Liver (tissue), 9 donors: ENCODE results near the gene ITGA2. TPM values are rescaled to one million over a fixed set of nuclear protein-coding genes. Genes with fewer than 3 reads are reported as not detected.

Source experiments
- DNase-seq: peaks from one replicate; pipeline ENCODE4 v3.0.0-alpha.2; 2017; ENCODE audit warnings: low spot score
- H3K27ac ChIP-seq, 2 donors: one replicate each; pipeline ENCODE4 v1.7.0; 2013; ENCODE audit warnings: inconsistent platforms in 2 of 2, low read length in 2 of 2, control low read depth in 1 of 2, low read depth in 1 of 2, mild to moderate bottlenecking in 1 of 2
- H3K27me3 ChIP-seq, 4 donors: one replicate each; pipeline versions ENCODE4 v1.6.1 to v1.7.0; 2013; ENCODE audit warnings: low read length in 3 of 4, inconsistent platforms in 1 of 4, mild to moderate bottlenecking in 1 of 4, moderate library complexity in 1 of 4; ENCODE audit not compliant: control insufficient read depth in 4 of 4, insufficient read depth in 4 of 4
- H3K36me3 ChIP-seq, 4 donors: one replicate each; pipeline versions ENCODE4 v1.6.1 to v1.7.0; 2013; ENCODE audit warnings: low read length in 3 of 4, mild to moderate bottlenecking in 3 of 4, low read depth in 1 of 4, moderate library complexity in 1 of 4; ENCODE audit not compliant: control insufficient read depth in 4 of 4, insufficient read depth in 3 of 4
- H3K4me1 ChIP-seq, 4 donors: one replicate each; pipeline versions ENCODE4 v1.6.1 to v1.7.0; 2013; ENCODE audit warnings: low read length in 3 of 4, mild to moderate bottlenecking in 3 of 4, moderate library complexity in 1 of 4; ENCODE audit not compliant: control insufficient read depth in 4 of 4, insufficient read depth in 4 of 4
- H3K4me3 ChIP-seq, 3 donors: one replicate each; pipeline versions ENCODE4 v1.6.1 to v1.7.0; 2013; ENCODE audit warnings: low read length in 3 of 3, control low read depth in 1 of 3, low read depth in 1 of 3, mild to moderate bottlenecking in 1 of 3
- H3K9ac ChIP-seq, 2 donors: one replicate each; pipeline ENCODE4 v1.7.0; 2013; ENCODE audit warnings: low read length in 2 of 2, mild to moderate bottlenecking in 2 of 2, moderate library complexity in 2 of 2, control low read depth in 1 of 2, low read depth in 1 of 2
- H3K9me3 ChIP-seq, 4 donors: one replicate each; pipeline versions ENCODE4 v1.6.1 to v1.7.0; 2013; ENCODE audit warnings: low read length in 3 of 4; ENCODE audit not compliant: control insufficient read depth in 4 of 4
- SP1 ChIP-seq: IDR thresholded peaks from 2 replicates; pipeline ENCODE4 v1.6.1; 2018; ENCODE audit warnings: antibody characterized with exemption, mild to moderate bottlenecking
- TAF1 ChIP-seq: conservative IDR thresholded peaks from 2 replicates; pipeline ENCODE4 v1.6.1; 2016; ENCODE audit warnings: antibody characterized with exemption, mild to moderate bottlenecking
- YY1 ChIP-seq: IDR thresholded peaks from 2 replicates; pipeline ENCODE4 v1.6.1; 2016; ENCODE audit warnings: antibody characterized with exemption, mild to moderate bottlenecking
- WGBS: extraction: QIAGEN DNeasy Blood & Tissue Kit; methylation state at CpG from one replicate; pipeline ENCODE4 v1.1.7; 2013; 5-methylcytosine and 5-hydroxymethylcytosine counted together
- polyA plus RNA-seq, 2 donors: library from polyadenylated mRNA; stranded (reverse) in 1 of 2; unstranded in 1 of 2; fragments of 200-250 nt in 1 of 2; fragments of >200 nt in 1 of 2; fragmentation: Nextera tagmentation in 1 of 2; extraction: Ambion mirVana in 1 of 2; gene quantifications; one replicate each; pipeline versions ENCODE4 v1.2.1 to v1.2.3, GENCODE V29; 2013 to 2015
- total RNA-seq, 2 donors: library from RNA; depleted of rRNA; stranded (reverse); fragments of >200 nt; gene quantifications; one replicate each; pipeline ENCODE4 v1.2.3, GENCODE V29; 2014
- TF ChIP-seq, protein P1 (sequence below): fragments of 150-350 bp; IDR thresholded peaks from 2 replicates; pipeline ENCODE4 v1.5.1; 2017; ENCODE audit warnings: improper control_type of control experiment, low read depth, low read length; ENCODE audit not compliant: missing input control
- TF ChIP-seq, protein P2 (sequence below): IDR thresholded peaks from 2 replicates; pipeline ENCODE4 v1.6.1; 2016; ENCODE audit warnings: antibody characterized with exemption
- TF ChIP-seq, protein P3 (sequence below): IDR thresholded peaks from 2 replicates; pipeline ENCODE4 v1.6.1; 2016; ENCODE audit warnings: antibody characterized with exemption
- TF ChIP-seq, protein P4 (sequence below): IDR thresholded peaks from 2 replicates; pipeline ENCODE4 v1.6.1; 2016; ENCODE audit warnings: antibody characterized with exemption, mild to moderate bottlenecking
- donor health status: healthy.
- donor health status: healthy.
- donor health status: healthy.
- donor health status: healthy.
- donor health status: healthy.

The ITGA2 gene
- total and polyA plus RNA-seq, 4 donors: 0.12 to 0.61 (median 0.33) TPM

- peaks cover 0 to 5% (median 0%) of the 10 kb centered on the region in 4 donors for H3K27me3 ChIP-seq
- H3K4me3 ChIP-seq: no peak overlapping the region
- H3K27ac ChIP-seq: no peak overlapping the region
- no peaks in the 10 kb centered on the region for H3K36me3 ChIP-seq
- no peak overlapping the region for H3K9ac ChIP-seq
- WGBS: 97% methylated on average over 1 of the region's 1 CpG
- H3K9me3 ChIP-seq: no peaks in the 10 kb centered on the region
- no peak for DNase-seq
- TF ChIP-seq YY1: no peak
- TF ChIP-seq, protein P1, sequence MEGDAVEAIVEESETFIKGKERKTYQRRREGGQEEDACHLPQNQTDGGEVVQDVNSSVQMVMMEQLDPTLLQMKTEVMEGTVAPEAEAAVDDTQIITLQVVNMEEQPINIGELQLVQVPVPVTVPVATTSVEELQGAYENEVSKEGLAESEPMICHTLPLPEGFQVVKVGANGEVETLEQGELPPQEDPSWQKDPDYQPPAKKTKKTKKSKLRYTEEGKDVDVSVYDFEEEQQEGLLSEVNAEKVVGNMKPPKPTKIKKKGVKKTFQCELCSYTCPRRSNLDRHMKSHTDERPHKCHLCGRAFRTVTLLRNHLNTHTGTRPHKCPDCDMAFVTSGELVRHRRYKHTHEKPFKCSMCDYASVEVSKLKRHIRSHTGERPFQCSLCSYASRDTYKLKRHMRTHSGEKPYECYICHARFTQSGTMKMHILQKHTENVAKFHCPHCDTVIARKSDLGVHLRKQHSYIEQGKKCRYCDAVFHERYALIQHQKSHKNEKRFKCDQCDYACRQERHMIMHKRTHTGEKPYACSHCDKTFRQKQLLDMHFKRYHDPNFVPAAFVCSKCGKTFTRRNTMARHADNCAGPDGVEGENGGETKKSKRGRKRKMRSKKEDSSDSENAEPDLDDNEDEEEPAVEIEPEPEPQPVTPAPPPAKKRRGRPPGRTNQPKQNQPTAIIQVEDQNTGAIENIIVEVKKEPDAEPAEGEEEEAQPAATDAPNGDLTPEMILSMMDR: no peak
- no peaks in the 10 kb centered on the region for H3K4me1 ChIP-seq
These were observed 14.0 kb downstream of the ITGA2 start for GRCh38 chr5:53003144-53003543.

DNA sequence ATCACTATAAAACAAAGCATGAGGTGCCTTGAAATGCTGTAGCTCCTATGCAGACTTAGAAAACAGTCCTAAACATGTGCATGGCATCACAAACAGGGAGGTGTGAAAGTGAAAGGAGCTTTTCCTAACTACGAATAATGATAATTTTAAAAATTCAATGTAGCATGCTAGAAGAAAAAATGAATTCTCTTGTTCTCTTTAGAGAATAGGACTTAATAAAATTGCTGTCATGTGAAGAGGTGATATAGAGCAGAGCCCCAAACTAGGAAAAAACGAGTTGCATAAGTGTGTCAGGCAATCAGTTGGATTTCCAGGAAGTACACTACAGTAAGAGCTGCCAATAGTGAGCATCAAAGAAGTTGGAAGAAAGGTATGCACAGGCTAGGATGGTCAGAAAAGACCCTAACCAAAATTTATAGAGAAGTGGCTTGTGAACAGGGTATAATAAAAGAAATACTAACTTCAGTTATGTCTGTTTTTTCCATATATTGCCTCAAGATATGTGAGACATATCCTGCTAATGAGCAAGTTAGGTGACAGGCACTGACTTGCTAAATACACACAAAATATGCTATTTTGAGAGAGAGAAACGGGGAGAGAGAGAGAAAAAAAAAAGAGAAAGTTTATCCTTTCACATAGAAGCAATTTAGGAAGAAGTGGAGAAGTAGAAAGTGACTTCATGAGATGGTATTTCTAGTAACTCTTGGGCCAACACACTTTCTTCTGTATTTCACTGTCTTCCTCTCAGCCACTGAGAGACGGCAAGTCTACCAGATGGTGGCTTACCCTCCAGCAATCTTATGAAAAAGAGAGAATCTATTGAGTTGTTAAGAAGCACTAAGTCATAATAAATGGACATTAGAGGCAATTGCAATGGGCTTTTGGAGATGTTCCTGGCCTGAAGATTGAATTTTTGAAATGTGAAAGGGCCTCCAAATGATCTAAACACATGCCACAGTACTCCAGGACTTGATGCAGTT, 18.0 kb downstream of the ITGA2 start:
- Histone ChIP-seq H3K27me3 (no peaks in the 10 kb centered on the region), H3K36me3 (no peaks in the 10 kb centered on the region), H3K4me3 (no peak overlapping the region), H3K4me1 (no peaks in the 10 kb centered on the region), H3K9me3 (no peaks in the 10 kb centered on the region), H3K27ac (no peak overlapping the region), H3K9ac (no peak overlapping the region)
- no peak for DNase-seq
- TF ChIP-seq, protein P2, sequence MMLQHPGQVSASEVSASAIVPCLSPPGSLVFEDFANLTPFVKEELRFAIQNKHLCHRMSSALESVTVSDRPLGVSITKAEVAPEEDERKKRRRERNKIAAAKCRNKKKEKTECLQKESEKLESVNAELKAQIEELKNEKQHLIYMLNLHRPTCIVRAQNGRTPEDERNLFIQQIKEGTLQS: no peak
- TF ChIP-seq, protein P3, sequence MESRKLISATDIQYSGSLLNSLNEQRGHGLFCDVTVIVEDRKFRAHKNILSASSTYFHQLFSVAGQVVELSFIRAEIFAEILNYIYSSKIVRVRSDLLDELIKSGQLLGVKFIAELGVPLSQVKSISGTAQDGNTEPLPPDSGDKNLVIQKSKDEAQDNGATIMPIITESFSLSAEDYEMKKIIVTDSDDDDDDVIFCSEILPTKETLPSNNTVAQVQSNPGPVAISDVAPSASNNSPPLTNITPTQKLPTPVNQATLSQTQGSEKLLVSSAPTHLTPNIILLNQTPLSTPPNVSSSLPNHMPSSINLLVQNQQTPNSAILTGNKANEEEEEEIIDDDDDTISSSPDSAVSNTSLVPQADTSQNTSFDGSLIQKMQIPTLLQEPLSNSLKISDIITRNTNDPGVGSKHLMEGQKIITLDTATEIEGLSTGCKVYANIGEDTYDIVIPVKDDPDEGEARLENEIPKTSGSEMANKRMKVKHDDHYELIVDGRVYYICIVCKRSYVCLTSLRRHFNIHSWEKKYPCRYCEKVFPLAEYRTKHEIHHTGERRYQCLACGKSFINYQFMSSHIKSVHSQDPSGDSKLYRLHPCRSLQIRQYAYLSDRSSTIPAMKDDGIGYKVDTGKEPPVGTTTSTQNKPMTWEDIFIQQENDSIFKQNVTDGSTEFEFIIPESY: no peak
- TF ChIP-seq, protein P4, sequence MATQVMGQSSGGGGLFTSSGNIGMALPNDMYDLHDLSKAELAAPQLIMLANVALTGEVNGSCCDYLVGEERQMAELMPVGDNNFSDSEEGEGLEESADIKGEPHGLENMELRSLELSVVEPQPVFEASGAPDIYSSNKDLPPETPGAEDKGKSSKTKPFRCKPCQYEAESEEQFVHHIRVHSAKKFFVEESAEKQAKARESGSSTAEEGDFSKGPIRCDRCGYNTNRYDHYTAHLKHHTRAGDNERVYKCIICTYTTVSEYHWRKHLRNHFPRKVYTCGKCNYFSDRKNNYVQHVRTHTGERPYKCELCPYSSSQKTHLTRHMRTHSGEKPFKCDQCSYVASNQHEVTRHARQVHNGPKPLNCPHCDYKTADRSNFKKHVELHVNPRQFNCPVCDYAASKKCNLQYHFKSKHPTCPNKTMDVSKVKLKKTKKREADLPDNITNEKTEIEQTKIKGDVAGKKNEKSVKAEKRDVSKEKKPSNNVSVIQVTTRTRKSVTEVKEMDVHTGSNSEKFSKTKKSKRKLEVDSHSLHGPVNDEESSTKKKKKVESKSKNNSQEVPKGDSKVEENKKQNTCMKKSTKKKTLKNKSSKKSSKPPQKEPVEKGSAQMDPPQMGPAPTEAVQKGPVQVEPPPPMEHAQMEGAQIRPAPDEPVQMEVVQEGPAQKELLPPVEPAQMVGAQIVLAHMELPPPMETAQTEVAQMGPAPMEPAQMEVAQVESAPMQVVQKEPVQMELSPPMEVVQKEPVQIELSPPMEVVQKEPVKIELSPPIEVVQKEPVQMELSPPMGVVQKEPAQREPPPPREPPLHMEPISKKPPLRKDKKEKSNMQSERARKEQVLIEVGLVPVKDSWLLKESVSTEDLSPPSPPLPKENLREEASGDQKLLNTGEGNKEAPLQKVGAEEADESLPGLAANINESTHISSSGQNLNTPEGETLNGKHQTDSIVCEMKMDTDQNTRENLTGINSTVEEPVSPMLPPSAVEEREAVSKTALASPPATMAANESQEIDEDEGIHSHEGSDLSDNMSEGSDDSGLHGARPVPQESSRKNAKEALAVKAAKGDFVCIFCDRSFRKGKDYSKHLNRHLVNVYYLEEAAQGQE: no peak
- TF ChIP-seq SP1 (no peak), TAF1 (no peak)
- TF ChIP-seq, protein P1: no peak
- 62% methylated on average over 4 of the region's 4 CpGs for WGBS
